Hepatocyte (in vitro differentiated cells): ENCODE measurements around the gene ATP1A1. TPM values are rescaled to one million over a fixed set of nuclear protein-coding genes. Genes with fewer than 3 reads are reported as not detected.

ENCODE experiments used
- DNase-seq: peaks from one replicate; pipeline ENCODE4 v3.0.0-alpha.2; 2016; ENCODE audit warnings: low spot score
- H2AFZ ChIP-seq: fragments of 200-600 bp; sonication (generic); 2 replicates; pipeline ENCODE4 v1.6.0; 2016; ENCODE audit warnings: antibody characterized with exemption, mild to moderate bottlenecking
- H3K27ac ChIP-seq: fragments of 200-600 bp; sonication (generic); 2 replicates; pipeline ENCODE4 v1.5.1; 2016; ENCODE audit warnings: mild to moderate bottlenecking
- H3K27me3 ChIP-seq: fragments of 200-600 bp; sonication (generic); 2 replicates; pipeline ENCODE4 v1.6.1; 2016
- H3K36me3 ChIP-seq: fragments of 200-600 bp; sonication (generic); replicated peaks from 2 replicates; pipeline ENCODE4 v1.5.1; 2016; ENCODE audit warnings: low read depth; ENCODE audit not compliant: insufficient read depth
- H3K4me1 ChIP-seq: fragments of 200-600 bp; sonication (generic); 2 replicates; pipeline ENCODE4 v1.5.1; 2016; ENCODE audit warnings: mild to moderate bottlenecking, moderate library complexity; ENCODE audit not compliant: insufficient read depth
- H3K4me2 ChIP-seq: fragments of 200-600 bp; sonication (generic); 2 replicates; pipeline ENCODE4 v1.6.0; 2016
- H3K4me3 ChIP-seq: fragments of 200-600 bp; sonication (generic); 2 replicates; pipeline ENCODE4 v1.5.1; 2016; ENCODE audit warnings: mild to moderate bottlenecking
- H3K79me2 ChIP-seq: fragments of 200-600 bp; sonication (generic); 2 replicates; pipeline ENCODE4 v1.6.0; 2017; ENCODE audit warnings: mild to moderate bottlenecking
- H3K9me2 ChIP-seq: fragments of 200-600 bp; sonication (generic); replicated peaks from 2 replicates; pipeline ENCODE4 v1.6.0; 2017; ENCODE audit warnings: mild to moderate bottlenecking; ENCODE audit not compliant: insufficient read depth
- H3K9me3 ChIP-seq: fragments of 200-600 bp; sonication (generic); 2 replicates; pipeline ENCODE4 v1.5.1; 2016; ENCODE audit warnings: low read depth, mild to moderate bottlenecking
- H4K20me1 ChIP-seq: fragments of 200-600 bp; sonication (generic); 2 replicates; pipeline ENCODE4 v1.6.0; 2016; ENCODE audit warnings: mild to moderate bottlenecking; ENCODE audit not compliant: insufficient read depth, poor library complexity, severe bottlenecking
- CTCF ChIP-seq: fragments of 200-600 bp; sonication (generic); IDR thresholded peaks from 2 replicates; pipeline ENCODE4 v1.5.1; 2016; ENCODE audit warnings: antibody characterized with exemption, mild to moderate bottlenecking; ENCODE audit not compliant: poor library complexity
- EZH2 ChIP-seq: fragments of 200-600 bp; sonication (generic); IDR thresholded peaks from 2 replicates; pipeline ENCODE4 v1.6.1; 2016; ENCODE audit warnings: antibody characterized with exemption, mild to moderate bottlenecking, borderline replicate concordance
- EZH2phosphoT487 ChIP-seq: fragments of 200-600 bp; sonication (generic); IDR thresholded peaks from one replicate; pipeline ENCODE4 v1.6.1; 2018; ENCODE audit warnings: antibody characterized with exemption, mild to moderate bottlenecking, low read depth, moderate library complexity; ENCODE audit not compliant: unreplicated experiment, severe bottlenecking
- WGBS: methylation state at CpG from one replicate; pipeline ENCODE4 v1.1.6; 2016; ENCODE audit warnings: low lambda C conversion rate; ENCODE audit errors: missing lambda C conversion rate; 5-methylcytosine and 5-hydroxymethylcytosine counted together
- polyA plus RNA-seq: library from polyadenylated mRNA; unstranded; fragments of >200 nt; fragmentation: Nextera tagmentation; extraction: Ambion mirVana; gene quantifications from 2 replicates; pipeline ENCODE4 v1.2.1, GENCODE V29; 2016
- total RNA-seq: library from RNA; depleted of rRNA; stranded (reverse); fragments of >200 nt; gene quantifications from 2 replicates; pipeline ENCODE4 v1.2.3, GENCODE V29; 2014

Gene ATP1A1
- total and polyA plus RNA-seq, 2 experiments from 2014 or later, result 412 to 559 TPM

GRCh38 chr1:116411784-116412479 lies 38.9 kb downstream of the ATP1A1 start:
- Histone ChIP-seq H3K36me3 (no peaks in the 10 kb centered on the region), H3K27me3 (no peaks in the 10 kb centered on the region), H3K4me2 (no peak overlapping the region), H3K4me1 (peaks cover 8% of the 10 kb centered on the region), H4K20me1 (no peaks in the 10 kb centered on the region), H2AFZ (no peak overlapping the region), H3K4me3 (no peak overlapping the region), H3K79me2 (peaks cover 5% of the 10 kb centered on the region), H3K27ac (peak overlapping the region; percentile 82), H3K9me2 (no peaks in the 10 kb centered on the region), H3K9me3 (no peaks in the 10 kb centered on the region)
- 78% methylated on average over 2 of the region's 2 CpGs for WGBS
- peak; percentile 73 for DNase-seq
- TF ChIP-seq CTCF (no peak), EZH2 (no peak), EZH2phosphoT487 (no peak)

GRCh38 chr1:116412480-116412798 lies 39.4 kb downstream of the ATP1A1 start:
- no peaks in the 10 kb centered on the region for H3K27me3 ChIP-seq
- no peaks in the 10 kb centered on the region for H4K20me1 ChIP-seq
- H2AFZ ChIP-seq, result no peak overlapping the region
- H3K4me3 ChIP-seq, result no peak overlapping the region
- H3K4me2 ChIP-seq, result no peak overlapping the region
- peaks cover 8% of the 10 kb centered on the region for H3K4me1 ChIP-seq
- no peaks in the 10 kb centered on the region for H3K9me3 ChIP-seq
- no peaks in the 10 kb centered on the region for H3K9me2 ChIP-seq
- peaks cover 8% of the 10 kb centered on the region for H3K79me2 ChIP-seq
- H3K27ac ChIP-seq, result peak overlapping the region; percentile 82
- TF ChIP-seq EZH2, result no peak
- no peak for TF ChIP-seq CTCF
- no peak for TF ChIP-seq EZH2phosphoT487
- H3K36me3 ChIP-seq, result no peaks in the 10 kb centered on the region
- no peak for DNase-seq
- 80% methylated on average over 2 of the region's 2 CpGs for WGBS

DNA sequence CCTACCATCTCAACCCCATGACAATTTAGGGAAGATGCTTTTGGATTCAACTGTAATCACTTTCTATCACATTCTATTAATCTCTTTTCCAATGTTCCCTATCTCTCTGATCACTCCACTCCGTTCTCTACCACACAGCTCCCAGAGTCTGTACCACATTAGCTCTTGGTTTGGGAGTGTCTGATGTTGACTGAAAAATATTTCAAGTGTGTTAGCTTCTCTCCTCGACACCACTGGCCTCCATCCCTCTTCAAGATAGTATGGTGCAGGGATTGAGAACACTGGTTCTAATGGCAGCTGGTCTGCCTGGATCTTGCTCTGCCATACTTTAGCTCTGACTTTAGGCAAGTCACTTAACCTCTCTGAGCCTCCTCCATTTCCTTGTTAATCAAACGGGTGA lies 39.9 kb downstream of the ATP1A1 start:
- Histone ChIP-seq H3K4me3 (no peak overlapping the region), H4K20me1 (no peaks in the 10 kb centered on the region), H3K27me3 (no peaks in the 10 kb centered on the region), H3K79me2 (peaks cover 12% of the 10 kb centered on the region), H3K9me3 (no peaks in the 10 kb centered on the region), H3K36me3 (no peaks in the 10 kb centered on the region), H3K4me2 (no peak overlapping the region), H3K27ac (peak overlapping the region; percentile 82), H3K4me1 (peaks cover 13% of the 10 kb centered on the region), H3K9me2 (no peaks in the 10 kb centered on the region), H2AFZ (no peak overlapping the region)
- no peak for DNase-seq
- no peak for TF ChIP-seq EZH2phosphoT487
- no peak for TF ChIP-seq EZH2
- TF ChIP-seq CTCF, result no peak
- WGBS, result 87% methylated on average over 3 of the region's 3 CpGs
